IPS-18c (cell line): ENCODE data around the gene GPRIN1.
"Not testable (repeated sequence)": the region's sequence is repeated elsewhere in the genome, so short reads cannot be mapped to it uniquely, and the experiment has no call there.

Experiments used
- H3K4me3 ChIP-seq: 2 replicates; pipeline ENCODE4 v1.7.0; 2013; ENCODE audit warnings: low read depth, mild to moderate bottlenecking, low read length, moderate library complexity; ENCODE audit not compliant: insufficient read depth
- H3K9me3 ChIP-seq: one replicate; pipeline ENCODE4 v1.6.1; 2013; ENCODE audit warnings: mild to moderate bottlenecking, low read length, moderate library complexity; ENCODE audit not compliant: control insufficient read depth, insufficient read depth

Gene GPRIN1

DNA sequence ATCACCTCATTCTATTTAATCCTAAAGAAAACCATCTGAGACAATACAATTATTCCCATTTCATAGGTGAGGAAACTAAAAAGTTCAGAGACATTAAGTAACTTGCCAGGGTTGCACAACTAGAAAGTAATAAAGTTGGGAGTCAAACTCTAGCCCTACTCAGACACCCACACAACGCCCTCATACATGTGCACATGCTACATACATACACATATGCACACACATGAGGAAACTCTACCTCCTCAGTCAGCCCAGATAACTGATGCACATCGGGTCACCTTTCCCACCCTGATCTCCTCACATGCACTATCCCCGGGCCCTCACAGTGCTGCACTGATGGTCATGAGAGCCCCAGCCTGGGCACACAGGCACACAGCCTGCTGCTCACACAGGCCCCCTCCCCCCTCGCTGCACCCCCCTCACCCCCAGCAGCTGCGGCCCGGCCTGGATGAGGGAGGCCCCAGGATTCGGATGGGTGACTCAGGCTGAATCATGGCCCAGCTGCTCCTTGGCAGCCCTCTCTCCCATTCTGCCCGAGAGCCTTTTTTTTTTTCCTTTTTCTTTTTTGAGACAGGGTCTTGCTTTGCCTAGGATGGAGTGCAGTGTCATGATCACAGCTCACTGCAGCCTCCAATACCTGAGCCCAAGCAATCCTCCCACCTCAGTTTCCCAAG is 5.0 kb upstream of the GPRIN1 start:
- Histone ChIP-seq H3K4me3 (no peak overlapping the region), H3K9me3 (peaks cover 4% of the 10 kb centered on the region)

DNA sequence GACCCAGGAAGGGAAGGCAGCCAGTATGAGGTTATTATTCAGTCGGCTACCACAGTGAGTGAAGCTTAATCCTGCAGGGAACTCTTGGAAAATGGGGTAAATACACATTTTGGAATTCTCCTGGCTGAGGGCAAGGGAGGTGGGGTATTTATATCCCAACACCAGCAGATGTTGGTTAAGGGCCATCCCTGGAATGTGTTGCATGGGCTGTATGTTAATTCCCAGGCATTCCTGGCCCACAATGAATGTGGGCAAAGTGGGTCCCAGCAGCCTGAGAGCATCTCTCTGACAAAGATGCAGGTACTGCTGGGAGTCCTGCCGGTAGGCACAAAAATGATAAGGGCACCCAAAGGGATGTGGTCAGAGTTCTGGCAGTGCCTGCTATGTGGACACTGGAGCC is 2.9 kb upstream of the GPRIN1 start:
- H3K9me3 ChIP-seq = no peaks in the 10 kb centered on the region
- H3K4me3 ChIP-seq = no peak overlapping the region

DNA sequence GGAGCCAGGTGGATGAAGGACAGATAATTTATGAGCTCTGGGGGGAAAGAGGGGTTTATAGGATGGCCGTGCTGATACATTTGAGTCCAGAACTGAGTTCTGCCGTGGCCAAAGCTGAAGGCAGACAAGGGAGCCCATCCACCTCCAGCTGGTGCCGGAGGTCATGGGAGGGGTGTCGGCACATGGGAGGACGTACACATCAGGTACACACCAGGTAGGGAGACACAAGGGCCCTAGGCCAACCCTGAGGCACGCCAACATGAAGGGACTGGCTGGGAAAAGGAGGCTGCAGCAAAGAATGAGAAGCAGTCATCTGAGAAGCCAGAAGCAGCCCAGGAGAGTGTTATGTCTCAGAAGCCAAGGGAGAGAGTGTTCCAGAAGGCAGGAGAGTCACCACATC is 2.1 kb upstream of the GPRIN1 start:
- no peaks in the 10 kb centered on the region for H3K9me3 ChIP-seq
- H3K4me3 ChIP-seq = no peak overlapping the region

DNA sequence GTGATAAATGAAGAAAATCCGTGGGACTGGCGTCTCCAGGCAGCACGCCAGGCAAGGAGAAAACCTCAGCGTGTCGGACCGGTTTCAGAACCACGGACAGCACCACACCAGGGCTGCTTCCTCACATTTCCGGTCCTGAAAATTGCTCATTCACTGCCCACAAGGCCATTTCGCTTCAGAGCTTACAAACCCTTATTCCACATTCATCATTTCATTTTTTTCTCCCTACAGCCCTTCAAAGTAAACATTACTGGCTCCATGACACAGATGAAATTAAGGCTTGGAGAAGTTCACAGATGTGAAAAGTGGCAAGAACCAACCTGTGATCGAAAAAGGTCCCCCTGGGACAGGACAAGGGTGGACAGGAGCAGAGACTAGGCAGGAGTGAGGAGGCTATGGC is 1.5 kb upstream of the GPRIN1 start:
- Histone ChIP-seq H3K4me3 (no peak overlapping the region), H3K9me3 (no peaks in the 10 kb centered on the region)

DNA sequence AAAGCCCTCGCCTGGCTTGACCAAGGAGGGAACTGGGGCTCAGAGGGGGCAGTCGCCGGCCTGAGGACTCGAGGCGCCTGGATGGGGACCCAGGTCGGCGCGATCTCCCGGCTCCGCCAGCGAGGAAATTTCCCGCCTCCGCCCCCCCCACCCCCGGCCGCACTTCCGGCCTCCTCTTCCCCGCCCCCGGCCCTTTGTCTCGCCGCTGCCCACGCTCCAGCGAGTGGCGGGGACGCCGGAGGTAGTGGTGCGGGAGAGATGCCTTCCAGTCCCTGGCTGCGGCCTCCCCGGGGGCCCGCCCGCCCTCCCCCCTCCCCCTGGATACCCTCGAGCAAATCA is 448 bp upstream of the GPRIN1 start:
- Histone ChIP-seq H3K4me3 (peak overlapping the region; percentile 65), H3K9me3 (no peaks in the 10 kb centered on the region)

DNA sequence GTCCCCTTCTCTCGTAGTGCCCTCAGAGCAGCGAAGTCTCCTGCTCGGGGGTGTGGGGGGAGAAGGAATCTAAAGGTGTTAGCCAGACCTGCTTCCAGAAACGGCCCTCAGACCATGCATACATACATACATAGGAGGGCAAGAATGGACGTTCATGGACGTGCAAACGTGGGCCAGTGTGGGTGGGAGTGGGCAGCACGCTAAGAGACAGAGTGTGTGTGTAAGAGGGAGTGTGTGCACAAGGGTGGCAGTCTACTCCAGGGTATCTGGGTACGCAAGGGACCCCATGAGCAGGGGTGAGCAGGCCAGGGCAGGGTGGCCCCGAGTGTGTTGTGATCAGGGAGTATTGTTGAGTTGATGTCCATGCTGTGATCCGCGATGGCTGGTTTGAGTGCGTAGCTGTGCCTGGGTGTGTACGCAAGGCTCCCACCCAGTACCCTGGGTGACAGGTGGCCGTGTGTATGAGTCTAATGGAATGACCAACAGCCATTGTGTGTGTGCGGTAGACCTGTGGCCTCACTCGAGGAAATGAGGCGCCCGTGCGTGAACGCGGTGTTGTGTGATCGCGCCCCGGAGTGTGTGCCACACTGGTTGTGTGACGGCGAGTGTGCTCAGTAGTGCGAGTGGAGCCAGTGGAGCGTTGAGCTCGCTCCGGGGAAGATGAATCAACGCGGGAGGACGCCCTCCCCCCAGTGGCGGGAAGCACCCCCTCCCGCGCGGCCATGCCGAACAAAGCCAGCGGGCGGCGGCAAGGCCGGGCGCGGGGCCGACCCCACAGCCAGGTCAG is 826 bp downstream of the GPRIN1 start:
- peak overlapping the region; percentile 70 for H3K4me3 ChIP-seq
- H3K9me3 ChIP-seq = no peaks in the 10 kb centered on the region

DNA sequence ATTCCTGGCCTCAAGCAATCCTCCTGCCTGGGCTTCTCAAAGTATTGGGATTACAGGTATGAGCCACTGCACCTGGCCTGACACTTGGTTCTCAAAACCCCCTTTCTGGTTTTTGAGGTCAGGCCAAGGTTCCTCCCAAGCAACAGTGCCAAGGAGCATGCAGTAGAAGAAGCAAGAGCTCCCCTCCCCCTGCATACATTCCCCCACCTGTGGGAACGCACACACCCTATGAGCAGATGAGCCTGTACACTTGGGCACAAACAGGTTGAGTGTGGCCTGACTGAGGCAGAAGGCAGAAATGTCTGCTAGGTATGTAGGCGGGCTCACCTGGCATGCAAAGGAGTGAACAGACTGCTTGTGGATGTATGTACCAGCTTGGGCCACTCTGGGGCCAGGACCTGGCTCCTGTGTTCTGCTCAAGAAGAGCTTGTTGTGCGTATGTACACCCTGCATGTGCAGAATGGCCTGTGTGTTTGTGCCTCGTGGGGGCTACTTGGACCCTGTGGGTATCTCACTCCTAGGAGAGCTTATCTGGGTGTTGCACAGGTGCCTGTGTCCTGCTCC is 1.7 kb downstream of the GPRIN1 start:
- H3K9me3 ChIP-seq = no peaks in the 10 kb centered on the region
- H3K4me3 ChIP-seq = no peak overlapping the region

DNA sequence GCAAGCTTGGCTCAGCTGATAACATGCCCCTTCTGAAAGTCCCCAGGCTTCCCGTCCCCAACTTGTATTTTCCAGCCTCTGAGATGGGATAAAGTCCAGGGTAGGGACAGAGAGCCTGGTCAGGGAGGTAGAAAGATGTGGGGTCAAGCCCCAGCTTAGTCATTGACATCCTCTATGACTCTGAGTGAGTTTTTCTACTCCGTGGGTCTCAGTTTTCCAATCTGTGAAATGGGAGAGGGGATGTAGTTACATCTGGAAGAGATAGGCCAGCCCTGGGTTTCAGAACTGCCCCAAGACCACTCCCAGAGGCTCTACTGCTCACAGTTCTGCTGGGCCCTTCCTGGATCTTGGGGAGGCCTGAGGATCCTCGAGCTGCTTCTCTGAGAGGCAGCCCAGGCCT is 3.1 kb downstream of the GPRIN1 start:
- Histone ChIP-seq H3K4me3 (no peak overlapping the region), H3K9me3 (no peaks in the 10 kb centered on the region)

DNA sequence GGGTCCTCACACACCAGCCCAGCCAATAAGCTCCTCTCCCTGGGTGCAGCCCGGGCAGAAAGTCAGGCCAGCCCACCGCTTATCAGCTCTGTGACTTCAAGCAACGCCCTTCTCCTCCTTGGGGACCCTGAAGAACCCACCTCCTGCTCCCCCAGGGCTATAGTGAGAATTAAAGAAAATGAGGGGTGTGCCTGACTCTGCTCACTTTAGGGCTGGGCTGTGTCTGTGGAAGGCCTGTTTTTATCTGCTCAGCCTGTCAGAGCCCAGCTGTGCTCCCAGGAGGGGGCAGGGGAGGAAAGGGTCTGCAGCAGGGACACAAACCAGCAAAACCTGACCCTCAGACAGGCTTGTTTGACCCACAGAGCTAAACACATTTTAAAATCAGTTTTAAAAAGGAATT is 3.9 kb downstream of the GPRIN1 start:
- H3K4me3 ChIP-seq = no peak overlapping the region
- H3K9me3 ChIP-seq = no peaks in the 10 kb centered on the region

DNA sequence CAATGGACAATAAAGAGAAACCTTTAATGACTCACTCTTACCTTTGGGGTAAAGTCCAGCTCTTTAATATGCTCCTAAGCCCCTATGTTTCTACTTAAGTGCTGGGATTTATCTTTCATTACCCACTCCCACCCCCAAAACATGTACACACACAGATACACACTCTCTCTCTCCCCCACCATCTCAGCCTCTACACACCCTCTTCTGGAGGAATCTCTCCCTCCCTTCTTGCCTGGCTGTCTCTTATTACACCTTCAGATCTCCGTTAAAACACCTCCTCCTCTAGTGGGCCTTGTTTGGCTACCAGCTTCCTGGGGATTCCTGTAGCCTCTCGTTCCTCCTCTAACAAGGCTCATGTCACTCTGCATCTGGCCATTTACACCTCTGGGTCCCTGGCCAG is 6.9 kb downstream of the GPRIN1 start:
- Histone ChIP-seq H3K4me3 (no peak overlapping the region), H3K9me3 (no peaks in the 10 kb centered on the region)

DNA sequence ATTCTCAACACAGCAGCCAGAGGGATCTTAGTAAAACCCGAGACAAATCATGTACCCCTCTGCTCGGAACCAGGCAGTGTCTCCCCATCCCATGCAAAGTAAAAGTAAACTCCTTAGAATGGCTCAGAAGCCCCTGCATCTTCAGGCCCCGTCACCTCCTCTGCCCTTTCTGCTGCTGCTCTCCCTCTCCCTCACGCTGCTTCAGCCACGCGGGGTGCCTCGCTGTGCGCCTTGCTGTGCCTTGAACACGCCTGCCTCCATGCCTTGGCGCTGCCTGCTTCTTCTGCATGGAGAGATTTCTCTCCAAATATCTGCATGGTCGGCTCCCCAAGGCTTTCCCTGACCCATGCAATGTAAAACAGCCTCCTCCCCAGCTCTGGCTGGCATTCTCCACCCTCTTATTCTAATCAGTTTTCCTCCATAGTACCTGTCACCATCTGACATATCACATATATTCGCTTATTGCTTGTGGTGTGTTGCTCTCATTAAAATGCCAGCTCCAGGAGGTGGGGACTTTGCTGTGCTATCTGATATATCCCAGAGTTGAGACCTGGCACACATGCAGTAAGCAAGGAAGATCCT is 8.0 kb downstream of the GPRIN1 start:
- no peaks in the 10 kb centered on the region for H3K9me3 ChIP-seq
- no peak overlapping the region for H3K4me3 ChIP-seq

DNA sequence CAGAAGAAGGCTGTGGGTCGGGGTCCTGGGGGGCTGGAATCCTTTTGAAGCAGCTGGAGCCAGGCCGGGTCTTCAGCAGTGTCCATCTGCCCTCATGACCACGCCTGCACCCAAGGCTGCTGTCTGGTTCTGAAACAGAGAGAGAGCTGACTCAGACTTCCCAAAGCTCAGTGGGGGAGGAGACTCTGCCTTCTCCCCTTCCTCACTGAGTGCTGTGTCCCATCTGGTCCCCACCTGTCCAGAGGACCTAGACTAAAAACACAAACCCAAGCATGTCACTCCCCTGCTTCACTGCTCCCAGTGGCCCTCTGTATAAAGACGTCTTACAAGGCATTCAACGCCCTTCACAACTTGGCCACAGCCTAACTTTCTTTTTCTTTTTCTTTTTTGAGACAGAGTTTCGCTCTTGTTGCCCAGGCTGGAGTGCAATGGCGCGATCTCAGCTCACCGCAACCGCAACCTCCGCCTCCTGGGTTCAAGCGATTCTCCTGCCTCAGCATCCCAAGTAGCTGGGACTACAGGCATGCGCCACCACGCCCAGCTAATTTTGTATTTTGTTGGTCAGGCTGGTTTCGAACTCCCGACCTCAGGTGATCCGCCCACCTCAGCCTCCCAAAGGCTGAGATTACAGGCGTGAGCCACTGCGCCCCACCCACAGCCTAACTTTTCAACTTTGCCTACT is 10.1 kb downstream of the GPRIN1 start:
- H3K4me3 ChIP-seq, H3K9me3 ChIP-seq: not testable (repeated sequence)

DNA sequence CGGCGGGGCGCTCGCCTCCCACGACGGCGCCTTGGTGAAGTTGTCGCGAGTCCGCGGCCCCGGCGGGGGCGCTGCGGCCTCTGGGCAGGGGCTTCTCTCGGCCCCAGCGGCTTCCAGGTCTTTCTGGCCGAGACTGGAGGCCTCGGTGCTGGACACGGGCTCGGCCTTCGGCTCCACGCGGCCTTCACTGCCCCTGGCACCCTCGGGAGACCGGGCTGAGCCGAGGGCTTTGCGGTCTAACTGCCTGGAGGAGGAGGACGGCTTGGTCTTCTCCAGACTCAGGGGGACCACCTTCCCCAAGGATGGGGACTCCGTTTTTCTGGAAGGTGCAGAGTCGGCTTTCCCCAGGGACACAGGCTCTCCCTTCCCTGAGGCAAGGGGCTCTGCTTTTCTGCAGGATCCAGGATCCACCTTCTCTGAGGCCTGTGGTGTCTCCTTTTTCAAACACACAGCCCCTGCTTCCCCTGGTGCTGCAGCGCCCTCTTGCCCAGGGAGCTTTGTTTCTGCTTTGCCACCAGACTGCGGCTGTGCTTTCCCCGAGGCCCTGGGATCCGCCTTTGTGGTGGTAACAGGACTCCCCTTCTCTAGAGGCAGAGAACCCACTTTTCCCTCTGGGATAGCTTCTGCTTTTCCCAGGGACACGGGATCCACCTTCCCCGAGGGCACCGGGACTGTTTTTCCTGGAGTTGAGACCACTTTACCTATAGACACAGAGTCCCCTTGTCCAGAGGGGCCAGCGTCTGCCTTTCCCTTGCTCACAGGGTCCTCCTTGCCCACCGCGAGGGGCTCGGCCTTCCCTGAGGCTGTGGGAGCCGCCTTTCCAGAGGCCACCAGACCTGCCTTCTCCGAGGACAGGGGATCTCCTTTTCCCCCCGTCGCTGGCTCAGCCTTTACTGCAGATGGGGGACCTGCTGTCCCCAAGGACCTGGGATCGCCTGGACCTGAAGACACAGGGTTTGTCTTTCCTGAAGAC is 12.3 kb downstream of the GPRIN1 start:
- H3K4me3 ChIP-seq = peak overlapping the region; percentile 31; the same call in 1 of the 2 replicates

DNA sequence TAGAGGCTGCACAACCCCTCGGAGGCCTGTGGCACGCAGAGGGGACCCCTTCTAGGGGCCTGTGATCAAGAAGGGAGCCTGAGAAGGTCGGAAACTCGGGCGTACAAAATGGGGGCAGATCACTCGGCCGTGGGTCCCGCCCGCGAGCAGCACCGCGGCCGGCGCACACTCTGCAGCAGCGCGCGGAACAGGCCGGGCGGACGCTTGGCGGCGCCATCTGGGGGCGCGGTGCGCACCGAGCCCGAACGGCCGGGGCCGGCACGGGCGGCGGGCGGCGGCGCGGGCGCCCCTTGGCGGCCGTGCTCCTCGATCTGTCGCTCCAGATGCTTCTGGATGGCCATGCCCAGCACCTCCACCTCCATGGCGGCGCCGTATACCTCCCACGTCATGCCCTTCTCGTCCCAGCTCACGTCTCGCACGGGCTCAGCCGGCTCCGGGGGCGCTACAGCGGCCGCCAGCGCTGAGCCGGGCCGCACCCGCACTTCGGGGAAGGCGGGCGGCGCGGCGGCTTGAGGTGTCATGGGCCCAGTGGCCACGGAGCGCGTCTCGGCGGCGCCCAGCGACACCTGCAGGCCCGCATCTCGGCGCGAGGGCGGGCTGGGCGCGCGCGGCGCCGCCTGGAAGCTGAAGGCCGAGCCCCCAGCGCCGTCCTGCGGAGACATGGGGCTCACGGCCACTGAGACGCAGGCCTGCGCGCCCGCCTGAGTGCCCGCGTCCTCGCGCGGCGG is 13.1 kb downstream of the GPRIN1 start:
- peak overlapping the region; percentile 31; the same call in 1 of the 2 replicates for H3K4me3 ChIP-seq
- no peaks in the 10 kb centered on the region for H3K9me3 ChIP-seq

More for the DNA sequence above, 12.3 kb downstream of the GPRIN1 start:
- H3K9me3 ChIP-seq = no peaks in the 10 kb centered on the region

DNA sequence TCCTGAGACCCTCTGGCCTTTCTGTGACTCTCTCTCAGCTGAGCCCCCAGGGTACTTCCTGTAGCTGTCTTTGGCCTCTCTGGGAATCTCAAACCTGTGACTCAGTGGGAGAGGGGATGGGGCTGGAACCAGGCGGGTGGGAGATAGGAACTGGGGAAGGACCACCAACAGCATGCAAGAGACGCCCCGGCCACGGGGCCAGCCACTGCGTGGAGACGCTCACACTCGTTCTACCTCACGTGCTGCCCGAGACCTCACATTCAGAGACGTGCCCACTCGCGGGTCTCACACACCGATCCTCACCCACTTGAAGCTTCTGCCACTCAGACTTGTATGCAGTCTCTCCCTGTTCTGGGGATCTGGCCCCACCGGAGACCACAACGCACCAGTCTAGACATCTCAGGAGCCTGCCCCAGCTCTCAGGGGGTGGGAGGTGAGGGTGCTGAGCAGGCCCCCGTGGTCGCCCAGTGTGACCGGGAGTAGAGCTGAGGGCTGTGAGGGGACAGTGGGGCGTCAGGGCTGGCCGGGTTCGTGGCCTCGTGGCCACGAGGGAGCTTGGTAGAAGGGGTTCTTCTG is 13.8 kb downstream of the GPRIN1 start:
- H3K9me3 ChIP-seq = no peaks in the 10 kb centered on the region
- H3K4me3 ChIP-seq = no peak overlapping the region
